Adrenal gland (tissue), 12 donors: Measurements from ENCODE around the gene AGBL4. TPM values are rescaled to one million over a fixed set of nuclear protein-coding genes. Genes with fewer than 3 reads are reported as not detected.
"Not testable (repeated sequence)": the region's sequence is repeated elsewhere in the genome, so short reads cannot be mapped to it uniquely, and the experiment has no call there.

Source experiments
- DNase-seq, 7 donors: peaks; one replicate each; pipeline ENCODE4 v3.0.0-alpha.2; 2019 to 2020
- H3K27ac ChIP-seq, 5 donors: fragments of 200-600 bp; sonication (generic) in 4 of 5; 1 replicate in 3 of 5; 2 replicates in 2 of 5; pipeline versions ENCODE4 v1.5.1 to v1.8.0; 2016 to 2020; ENCODE audit warnings: mild to moderate bottlenecking in 1 of 5
- H3K27me3 ChIP-seq: fragments of 200-600 bp; 2 replicates; pipeline ENCODE4 v1.8.0; 2021
- H3K36me3 ChIP-seq, 2 donors: fragments of 200-600 bp; replicated peaks in 1 of 2; 1 replicate in 1 of 2; 2 replicates in 1 of 2; pipeline versions ENCODE4 v1.5.1 to v1.8.0; 2018 to 2022
- H3K4me1 ChIP-seq, 2 donors: fragments of 200-600 bp; replicated peaks in 1 of 2; 1 replicate in 1 of 2; 2 replicates in 1 of 2; pipeline versions ENCODE4 v1.5.1 to v1.8.0; 2018 to 2021
- H3K4me3 ChIP-seq, 4 donors: fragments of 200-600 bp; sonication (generic) in 3 of 4; one replicate each; pipeline ENCODE4 v1.5.1; 2016 to 2018
- H3K9me3 ChIP-seq, 3 donors: fragments of 200-600 bp; sonication (generic) in 1 of 3; replicated peaks in 1 of 3; 1 replicate in 2 of 3; 2 replicates in 1 of 3; pipeline versions ENCODE4 v1.5.1 to v1.8.0; 2016 to 2021
- POLR2A ChIP-seq, 2 donors: fragments of 450-650 bp; IDR thresholded peaks; one replicate each; pipeline ENCODE4 v1.6.1; 2017; ENCODE audit warnings: antibody characterized with exemption in 2 of 2, mild to moderate bottlenecking in 2 of 2, moderate library complexity in 1 of 2
- WGBS, 4 donors: extraction: QIAGEN DNeasy Blood & Tissue Kit in 2 of 4; methylation state at CpG; one replicate each; pipeline versions ENCODE4 v1.1.5 to v1.1.7; 2013 to 2017; 5-methylcytosine and 5-hydroxymethylcytosine counted together
- intact Hi-C, 2 donors: fragments of 100-400 bp; cut with DNase I; formaldehyde crosslinking; loops; one replicate each; pipeline versions ENCODE4 v1.14.1 to v1.15.0; 2022 to 2023
- polyA plus RNA-seq, 3 donors: library from polyadenylated mRNA; stranded (reverse); fragments of 200-250 nt in 2 of 3; fragments of 350-450 nt in 1 of 3; fragmentation: Illumina TruSeq in 1 of 3; extraction: RNeasy Lipid Tissue Mini Kit (QIAGEN cat#74804) in 1 of 3; gene quantifications; one replicate each; pipeline ENCODE4 v1.2.3, GENCODE V29; 2013 to 2014
- total RNA-seq, 9 donors: library from RNA; depleted of rRNA in 4 of 9; stranded (reverse); fragments of >200 nt in 4 of 9; fragments of 120-200 nt in 1 of 9; fragmentation: NEBNext Ultra II Directional in 1 of 9; extraction: Animal tissue kit (Norgen Biotek cat#: 25700) in 1 of 9; gene quantifications; one replicate each; pipeline versions ENCODE4 v1.1.0 to v1.2.4, GENCODE V29; 2013 to 2023
- TF ChIP-seq, protein P1 (sequence below), 6 experiments: fragments of 450-650 bp in 4 of 6; fragments of 200-600 bp in 2 of 6; sonication (generic) in 1 of 6; IDR thresholded peaks; 1 replicate in 5 of 6; 2 replicates in 1 of 6; pipeline versions ENCODE4 v1.5.1 to v1.8.0; 2016 to 2021; ENCODE audit warnings: antibody characterized with exemption in 6 of 6, mild to moderate bottlenecking in 2 of 6, moderate library complexity in 1 of 6
- donor health status: healthy with polysubstance abuse.
- donor health status: Bipolar disorder and iron deficiency.
- donor health status: DM: yes; HTN: yes; CAD: no.
- donor health status: DM: no; HTN: no; CAD: no.
- donor health status: DM: no; HTN: no; CAD: no.
- donor health status: DM: yes; HTN: yes; CAD: no.

AGBL4 gene
- total and polyA plus RNA-seq, 12 donors, result 0.10 to 1.9 (median 0.80) TPM; not detected in 2

DNA sequence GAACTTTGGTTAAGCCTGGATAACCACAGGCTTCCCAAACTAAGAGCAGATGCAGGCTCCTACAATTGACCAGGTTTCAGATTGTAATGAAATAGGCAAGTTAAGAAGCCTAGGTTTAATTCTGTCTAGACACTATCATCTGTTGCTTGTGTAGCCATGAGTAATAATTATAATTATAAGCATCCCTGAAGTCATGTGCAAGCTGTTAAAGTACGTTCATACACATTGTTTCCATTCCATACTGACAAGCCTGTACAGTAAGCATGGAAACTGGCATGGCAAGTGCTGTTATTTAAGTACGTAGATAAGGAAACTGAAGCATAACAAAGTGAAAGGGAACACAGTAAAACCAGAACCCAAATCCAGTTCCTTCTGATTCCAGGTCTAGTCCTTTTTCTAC, 689.8 kb downstream of the AGBL4 start:
- no peaks in the 10 kb centered on the region for H3K27me3 ChIP-seq
- intact Hi-C loops, result no loop called here
- no peaks in the 10 kb centered on the region for H3K36me3 ChIP-seq
- H3K4me3 ChIP-seq, result no peak overlapping the region
- WGBS, 4 donors, result 59 to 69% (median 63%) methylated on average over 2 of the region's 2 CpGs
- no peak for DNase-seq
- H3K27ac ChIP-seq, result no peak overlapping the region
- no peaks in the 10 kb centered on the region for H3K4me1 ChIP-seq
- TF ChIP-seq, protein P1, sequence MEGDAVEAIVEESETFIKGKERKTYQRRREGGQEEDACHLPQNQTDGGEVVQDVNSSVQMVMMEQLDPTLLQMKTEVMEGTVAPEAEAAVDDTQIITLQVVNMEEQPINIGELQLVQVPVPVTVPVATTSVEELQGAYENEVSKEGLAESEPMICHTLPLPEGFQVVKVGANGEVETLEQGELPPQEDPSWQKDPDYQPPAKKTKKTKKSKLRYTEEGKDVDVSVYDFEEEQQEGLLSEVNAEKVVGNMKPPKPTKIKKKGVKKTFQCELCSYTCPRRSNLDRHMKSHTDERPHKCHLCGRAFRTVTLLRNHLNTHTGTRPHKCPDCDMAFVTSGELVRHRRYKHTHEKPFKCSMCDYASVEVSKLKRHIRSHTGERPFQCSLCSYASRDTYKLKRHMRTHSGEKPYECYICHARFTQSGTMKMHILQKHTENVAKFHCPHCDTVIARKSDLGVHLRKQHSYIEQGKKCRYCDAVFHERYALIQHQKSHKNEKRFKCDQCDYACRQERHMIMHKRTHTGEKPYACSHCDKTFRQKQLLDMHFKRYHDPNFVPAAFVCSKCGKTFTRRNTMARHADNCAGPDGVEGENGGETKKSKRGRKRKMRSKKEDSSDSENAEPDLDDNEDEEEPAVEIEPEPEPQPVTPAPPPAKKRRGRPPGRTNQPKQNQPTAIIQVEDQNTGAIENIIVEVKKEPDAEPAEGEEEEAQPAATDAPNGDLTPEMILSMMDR (IDR thresholded peaks at IDR 0.05), result no peak
- H3K9me3 ChIP-seq, result no peaks in the 10 kb centered on the region

DNA sequence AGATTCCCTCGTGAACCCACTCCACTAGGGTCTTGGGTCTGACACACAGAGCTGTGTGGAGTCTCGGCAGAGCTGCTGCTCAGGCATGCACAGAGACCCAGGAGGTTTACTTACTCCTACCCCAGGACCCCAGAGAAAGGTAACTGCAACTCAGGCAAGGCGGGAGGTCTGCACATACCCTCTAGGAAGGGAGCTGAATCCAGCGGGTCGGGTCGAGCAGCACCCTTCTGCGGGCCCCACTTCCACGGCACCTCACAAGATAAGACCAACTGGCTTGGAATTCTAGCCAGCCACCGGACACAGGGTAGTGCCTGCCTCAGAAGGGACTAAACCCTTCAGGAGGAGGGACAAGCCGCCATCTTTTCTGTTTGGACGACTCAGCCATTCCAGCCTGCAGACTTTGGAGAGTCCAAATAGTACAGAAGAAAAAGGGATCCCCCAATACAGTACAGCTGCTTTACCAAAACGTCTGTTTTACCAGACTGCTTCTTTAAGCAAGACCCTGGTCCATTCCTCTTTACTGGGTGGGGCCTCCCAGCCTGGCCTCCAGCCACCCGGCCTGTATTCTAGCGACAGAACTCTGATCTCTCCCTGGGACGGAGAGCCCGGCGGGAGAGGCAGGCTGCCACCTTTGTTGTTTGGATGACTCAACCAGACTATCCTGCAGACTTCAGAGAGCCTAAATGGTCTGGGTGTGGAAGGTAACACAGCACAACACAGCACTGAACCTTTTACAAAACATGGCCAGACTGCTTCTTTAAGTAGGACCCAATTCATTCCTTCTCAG, 692.5 kb downstream of the AGBL4 start:
- no peaks in the 10 kb centered on the region for H3K4me1 ChIP-seq
- no peak overlapping the region for H3K4me3 ChIP-seq
- 69 to 87% (median 83%) methylated on average over 6 to 17 of the region's 17 CpGs for WGBS, 4 donors
- H3K9me3 ChIP-seq, result no peaks in the 10 kb centered on the region
- H3K27me3 ChIP-seq, result no peaks in the 10 kb centered on the region
- DNase-seq, result no peak
- intact Hi-C loops, result no loop called here
- TF ChIP-seq POLR2A (IDR thresholded peaks at IDR 0.05), result no peak
- TF ChIP-seq, protein P1 (IDR thresholded peaks at IDR 0.05), result no peak
- no peak overlapping the region for H3K27ac ChIP-seq
- no peaks in the 10 kb centered on the region for H3K36me3 ChIP-seq

- Histone ChIP-seq H3K36me3 (no peaks in the 10 kb centered on the region), H3K9me3 (no peaks in the 10 kb centered on the region), H3K27ac (no peak overlapping the region), H3K4me3 (no peak overlapping the region), H3K27me3 (no peaks in the 10 kb centered on the region), H3K4me1 (no peaks in the 10 kb centered on the region)
- intact Hi-C loops, result no loop called here
- no peak for TF ChIP-seq POLR2A (IDR thresholded peaks at IDR 0.05)
- TF ChIP-seq, protein P1 (IDR thresholded peaks at IDR 0.05), result no peak
- WGBS, 4 donors, result 62 to 73% (median 71%) methylated on average over 2 of the region's 2 CpGs
- DNase-seq, result no peak
Observed at GRCh38 chr1:49323925-49324540, 699.7 kb downstream of the AGBL4 start.

GRCh38 chr1:49320493-49320892, 703.3 kb downstream of the AGBL4 start:
- WGBS, 4 donors, result 86 to 96% (median 89%) methylated on average over 2 of the region's 2 CpGs
- H3K4me1 ChIP-seq, H3K4me3 ChIP-seq, intact Hi-C loops, DNase-seq, H3K27me3 ChIP-seq, H3K27ac ChIP-seq, H3K36me3 ChIP-seq, H3K9me3 ChIP-seq: not testable (repeated sequence)
